GM19395 (cell line): Measurements from ENCODE around the gene CPVL.

ENCODE experiments used
- ATAC-seq: cut with Tn5 transposase; IDR thresholded peaks from one replicate; pipeline ENCODE4 v1.9.1; 2021; ENCODE audit warnings: mild to moderate bottlenecking, moderate library complexity; ENCODE audit not compliant: unreplicated experiment

The CPVL gene

DNA sequence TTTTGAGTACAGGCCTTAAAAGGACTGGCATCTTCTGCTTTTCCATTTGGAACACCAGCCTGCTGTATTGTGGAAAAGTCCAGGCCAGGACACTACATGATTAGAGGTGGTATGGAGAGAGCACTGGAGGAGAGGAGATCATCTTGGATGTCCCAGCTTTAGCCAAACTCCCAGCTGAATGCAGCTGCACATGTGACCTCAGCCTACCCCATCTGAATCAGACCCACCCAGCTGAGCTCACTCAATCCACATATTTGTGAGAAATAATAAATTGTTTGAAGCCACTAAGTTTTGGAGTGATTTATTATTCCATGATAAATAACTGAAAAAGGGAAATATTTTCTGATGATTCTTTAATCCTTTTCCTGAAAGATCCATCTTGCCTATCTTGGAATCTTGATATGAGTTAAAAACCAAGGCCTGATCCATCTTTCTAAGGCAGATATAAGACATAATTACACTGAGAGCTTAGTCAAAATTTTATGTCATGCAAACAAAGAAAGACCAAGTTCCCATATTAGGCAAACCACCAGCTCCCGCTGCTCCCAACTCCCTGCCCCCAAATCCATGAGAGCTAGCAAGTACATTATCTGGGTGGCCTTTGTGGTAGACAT lies 133.1 kb downstream of the CPVL start:
- no peak for ATAC-seq

DNA sequence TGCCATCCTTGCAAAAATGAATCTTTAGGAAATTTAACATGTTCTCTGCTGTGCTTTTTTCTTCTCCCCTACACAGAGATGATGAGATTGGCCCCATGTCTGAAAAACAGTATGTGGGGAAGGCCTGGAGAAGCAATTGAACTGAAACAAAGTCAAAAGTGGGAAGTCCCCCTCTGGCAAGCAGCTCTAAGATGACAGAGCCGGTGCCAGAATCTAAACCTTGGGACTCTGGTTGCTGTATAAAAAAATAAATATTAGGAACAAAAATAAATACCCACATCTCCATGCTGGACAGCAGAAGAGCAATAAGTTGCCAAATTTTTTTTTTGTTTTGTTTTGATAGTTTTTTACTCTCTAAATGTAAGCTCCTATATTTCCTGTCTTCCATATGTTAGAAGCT lies 136.4 kb downstream of the CPVL start:
- ATAC-seq: no peak

DNA sequence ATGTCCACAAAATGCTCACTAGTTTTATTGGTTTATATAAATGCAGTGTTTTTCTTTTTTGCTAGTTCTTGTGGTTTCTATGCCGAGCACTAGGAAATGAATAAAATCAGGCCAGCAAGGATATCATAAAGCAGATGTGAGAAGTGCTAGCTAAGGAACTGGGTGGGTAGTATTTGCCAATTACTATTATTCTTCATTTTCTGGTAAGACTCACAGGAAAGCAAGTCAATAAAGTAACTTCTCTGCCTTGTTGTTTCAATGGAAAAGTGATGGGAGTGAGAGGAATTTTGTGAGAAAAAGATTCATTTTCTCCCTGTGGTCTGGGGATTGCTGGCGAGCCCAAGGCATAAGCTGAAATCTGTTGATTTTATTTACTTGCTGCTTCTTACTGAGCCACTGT lies 137.7 kb downstream of the CPVL start:
- no peak for ATAC-seq

DNA sequence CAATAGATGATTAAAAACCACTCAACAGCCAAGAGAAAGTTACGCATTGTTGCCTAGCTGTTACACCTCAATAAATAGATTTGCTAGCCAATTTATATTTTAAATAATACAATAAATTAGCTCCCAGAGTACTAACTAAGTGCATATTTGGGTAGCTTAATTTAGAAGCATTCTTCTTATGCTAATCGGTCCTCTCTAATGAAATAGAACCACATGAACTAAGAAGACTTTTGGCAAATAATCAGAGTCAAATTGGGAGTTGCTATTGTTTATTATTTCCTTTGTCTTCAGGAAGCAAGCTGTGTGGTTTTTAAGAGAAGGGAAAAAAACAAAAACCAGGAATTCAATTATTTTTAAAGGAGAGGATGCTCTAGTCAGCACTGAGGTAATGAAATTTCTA lies 139.2 kb downstream of the CPVL start:
- no peak for ATAC-seq

DNA sequence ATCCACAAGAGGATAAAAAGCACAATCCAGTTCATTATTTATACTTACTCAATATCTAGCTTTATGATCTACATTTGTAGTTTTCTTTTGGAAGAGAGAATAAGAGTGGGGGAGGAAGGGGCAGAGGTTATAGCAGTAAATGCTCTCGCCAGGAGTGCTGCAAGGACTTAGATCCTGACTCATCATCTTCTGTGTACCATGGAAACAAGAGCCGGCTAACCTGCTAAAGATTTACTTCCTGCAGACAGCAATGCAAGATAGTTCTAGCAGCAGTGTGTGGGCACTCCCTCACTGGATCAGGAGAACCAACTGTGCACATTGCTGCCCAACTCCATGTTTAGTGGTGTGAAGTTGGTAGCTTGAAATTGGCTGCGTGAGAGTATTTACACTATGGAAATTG lies 140.5 kb downstream of the CPVL start:
- no peak for ATAC-seq

DNA sequence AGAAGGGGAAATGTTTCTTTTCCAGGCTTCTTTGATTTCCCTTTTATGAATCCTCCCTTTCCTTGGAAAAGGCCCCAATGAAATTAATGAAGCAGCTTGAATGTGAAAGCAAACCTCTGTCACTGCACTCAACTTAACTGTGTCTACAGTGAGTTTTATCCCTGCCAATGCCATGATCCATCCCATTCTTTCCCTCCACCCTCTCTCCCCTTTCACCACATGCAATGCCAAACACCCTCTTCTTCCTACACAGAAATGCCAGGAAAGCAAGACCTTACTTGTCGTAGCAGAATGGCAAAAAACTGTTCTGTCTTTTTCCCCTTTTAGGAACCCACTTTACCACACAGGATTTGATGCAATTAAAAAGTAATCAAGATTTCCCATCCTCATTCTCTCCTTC lies 140.9 kb downstream of the CPVL start:
- ATAC-seq: no peak

DNA sequence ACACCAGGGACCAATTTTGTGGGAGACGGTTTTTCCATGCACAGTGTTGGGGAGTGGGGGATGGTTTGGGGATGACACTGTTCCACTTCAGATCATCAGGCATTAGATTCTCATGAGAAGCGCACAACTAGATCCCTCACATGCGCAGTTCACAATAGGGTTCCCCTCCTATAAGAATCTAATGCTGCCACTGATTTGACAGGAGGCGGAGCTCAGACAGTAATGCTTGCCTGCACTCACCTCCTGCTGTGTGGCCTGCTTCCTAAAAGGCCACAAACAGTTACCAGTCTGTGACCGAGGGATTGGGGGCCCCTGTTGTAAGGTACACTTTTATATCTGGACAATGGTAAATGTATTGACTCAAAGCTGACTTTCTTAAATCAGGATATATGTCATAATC lies 142.6 kb downstream of the CPVL start:
- no peak for ATAC-seq

DNA sequence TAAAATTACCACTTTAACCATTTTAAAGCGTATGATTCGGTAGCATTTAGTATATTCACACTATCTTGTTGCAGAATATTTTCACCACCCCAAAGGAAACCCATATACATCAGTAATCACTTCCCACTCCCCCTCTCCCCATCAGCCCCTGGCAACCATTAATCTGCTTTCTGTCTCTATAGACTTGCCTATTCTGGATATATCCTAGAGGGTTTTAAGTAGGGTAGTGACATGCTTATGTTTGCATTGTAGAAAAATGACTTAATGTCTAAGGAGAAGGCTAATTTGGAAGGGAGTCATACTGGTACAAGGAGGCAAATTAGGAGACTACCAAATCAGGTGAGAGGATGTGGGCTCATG lies 145.6 kb downstream of the CPVL start:
- no peak for ATAC-seq

DNA sequence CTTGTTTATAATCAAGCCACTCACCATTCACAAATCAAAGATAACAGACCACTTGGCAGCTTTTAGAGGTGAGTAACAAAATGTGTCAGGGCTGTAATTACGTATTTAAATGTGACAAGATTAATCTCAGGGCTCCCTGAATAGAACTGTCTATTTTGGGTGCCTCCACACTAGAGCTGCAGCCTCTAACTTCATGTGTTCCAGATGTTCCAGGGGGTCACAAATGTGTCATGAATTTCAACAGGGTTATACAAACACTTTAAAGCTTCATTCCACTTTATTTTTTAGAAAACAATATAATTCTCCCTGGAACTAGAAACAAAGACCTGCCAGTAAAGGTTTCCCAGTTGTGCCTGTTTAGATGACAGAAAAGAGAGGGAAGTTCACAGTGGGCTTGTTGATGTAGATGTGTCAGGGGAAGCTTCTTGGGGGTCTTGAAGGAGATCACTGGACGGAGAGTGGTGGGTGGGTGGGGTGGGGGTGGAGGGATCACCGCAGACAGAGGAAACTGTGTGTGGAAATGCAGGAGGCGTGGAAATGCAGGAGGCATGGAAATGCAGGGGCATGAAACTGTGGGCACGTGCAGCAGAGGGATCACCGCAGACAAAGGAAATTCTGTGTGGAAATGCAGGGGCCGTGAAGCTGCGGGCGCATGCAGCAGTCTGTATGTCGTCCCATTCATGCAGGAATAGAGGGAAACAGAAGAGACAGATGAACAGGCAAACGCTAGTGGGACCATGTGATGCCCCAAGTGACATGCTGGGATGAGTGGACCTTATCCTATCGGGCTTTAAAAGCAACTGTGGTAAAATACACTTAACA lies 146.2 kb downstream of the CPVL start:
- ATAC-seq: no peak

DNA sequence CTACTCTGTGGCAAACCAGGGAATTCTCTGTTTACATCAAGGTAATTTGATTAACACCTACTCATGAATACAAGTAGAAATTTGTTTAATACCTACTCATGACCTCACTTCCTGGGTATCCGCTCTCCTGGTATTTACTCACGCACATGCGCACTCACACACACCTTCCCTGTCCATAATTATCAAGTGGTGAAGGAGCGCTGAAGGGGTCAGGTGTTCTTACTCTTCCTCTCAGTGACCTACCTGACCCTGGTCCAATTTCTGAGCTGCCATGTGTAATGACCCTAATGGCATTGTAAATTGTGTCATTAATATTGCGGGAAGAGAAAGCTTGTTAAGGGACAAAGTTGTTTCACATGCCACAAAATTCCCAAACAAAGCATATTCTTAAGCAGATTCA lies 146.9 kb downstream of the CPVL start:
- ATAC-seq: no peak

DNA sequence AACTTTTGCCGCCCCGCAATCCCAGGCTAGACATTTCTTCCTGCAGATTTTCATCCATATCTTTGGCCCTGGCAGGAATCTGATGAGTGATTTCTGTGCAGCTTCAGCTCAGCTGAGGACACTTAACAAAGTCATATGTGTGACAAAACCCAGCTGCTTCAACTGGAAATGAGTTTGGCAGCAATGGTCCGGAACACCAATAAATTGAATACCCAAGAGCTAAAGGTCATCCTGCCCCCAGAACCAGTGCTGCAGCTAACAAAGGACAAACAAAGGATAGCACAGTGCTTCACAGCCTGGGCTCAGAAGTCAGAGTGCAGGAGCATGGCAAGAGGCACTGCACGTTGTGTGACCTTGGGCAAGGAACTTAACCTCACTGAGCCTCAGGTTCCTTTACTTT lies 148.2 kb downstream of the CPVL start:
- ATAC-seq: no peak

DNA sequence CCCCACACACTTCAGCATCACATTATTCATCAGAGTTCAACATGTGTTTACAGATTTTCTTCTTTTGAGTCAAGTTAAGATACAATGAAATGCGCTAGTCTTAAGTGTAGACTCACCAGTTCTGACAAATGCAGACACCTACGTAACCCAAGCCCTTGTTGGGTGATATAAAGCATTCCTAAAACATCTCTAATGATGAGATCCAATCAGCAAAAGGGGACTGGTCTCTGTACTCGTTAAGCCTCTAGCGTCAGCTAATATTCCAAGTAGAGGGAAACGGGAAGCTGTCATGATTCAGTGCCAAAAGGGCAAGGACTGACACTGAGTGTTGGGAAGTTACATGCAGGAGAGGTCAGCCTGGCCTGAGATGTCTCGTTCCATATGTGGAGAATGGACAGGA lies 149.5 kb downstream of the CPVL start:
- no peak for ATAC-seq

DNA sequence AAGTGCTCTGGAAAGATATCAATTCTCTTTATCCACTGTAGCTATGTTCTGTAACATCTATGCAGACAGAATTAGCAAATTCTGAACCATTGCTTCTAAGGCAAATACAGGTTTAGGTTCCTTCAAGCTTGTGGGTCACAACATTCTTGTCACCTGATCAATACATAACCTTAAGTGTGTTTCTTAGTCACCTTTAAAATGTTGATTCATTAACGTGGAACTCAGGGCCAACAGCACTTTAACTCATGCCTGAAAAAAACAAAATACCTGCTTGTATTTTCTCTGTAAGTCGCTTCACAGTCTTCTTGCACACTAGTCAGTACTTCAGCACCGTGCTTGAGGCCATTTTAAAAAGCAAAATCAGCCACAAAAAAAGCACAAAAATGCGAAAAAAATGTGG lies 153.0 kb downstream of the CPVL start:
- no peak for ATAC-seq

DNA sequence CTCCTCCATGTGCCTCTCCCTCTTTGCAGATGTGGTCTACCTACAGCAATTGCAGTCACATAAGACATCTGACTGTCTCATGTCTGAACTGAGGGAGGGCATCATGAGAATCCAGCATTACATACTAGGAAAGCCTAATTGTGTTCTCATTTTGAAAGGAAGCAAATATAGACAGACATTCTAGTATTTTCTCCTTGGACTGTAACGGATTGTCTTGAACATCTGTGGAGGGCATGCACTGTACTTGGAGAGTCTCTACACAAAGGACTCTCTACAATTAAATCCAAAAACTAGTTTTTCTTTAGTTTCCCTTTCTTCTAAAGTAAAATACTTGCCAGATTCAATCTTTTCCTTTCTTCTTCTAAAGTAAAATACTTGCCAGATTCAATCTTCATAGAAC lies 153.5 kb downstream of the CPVL start:
- ATAC-seq: no peak

DNA sequence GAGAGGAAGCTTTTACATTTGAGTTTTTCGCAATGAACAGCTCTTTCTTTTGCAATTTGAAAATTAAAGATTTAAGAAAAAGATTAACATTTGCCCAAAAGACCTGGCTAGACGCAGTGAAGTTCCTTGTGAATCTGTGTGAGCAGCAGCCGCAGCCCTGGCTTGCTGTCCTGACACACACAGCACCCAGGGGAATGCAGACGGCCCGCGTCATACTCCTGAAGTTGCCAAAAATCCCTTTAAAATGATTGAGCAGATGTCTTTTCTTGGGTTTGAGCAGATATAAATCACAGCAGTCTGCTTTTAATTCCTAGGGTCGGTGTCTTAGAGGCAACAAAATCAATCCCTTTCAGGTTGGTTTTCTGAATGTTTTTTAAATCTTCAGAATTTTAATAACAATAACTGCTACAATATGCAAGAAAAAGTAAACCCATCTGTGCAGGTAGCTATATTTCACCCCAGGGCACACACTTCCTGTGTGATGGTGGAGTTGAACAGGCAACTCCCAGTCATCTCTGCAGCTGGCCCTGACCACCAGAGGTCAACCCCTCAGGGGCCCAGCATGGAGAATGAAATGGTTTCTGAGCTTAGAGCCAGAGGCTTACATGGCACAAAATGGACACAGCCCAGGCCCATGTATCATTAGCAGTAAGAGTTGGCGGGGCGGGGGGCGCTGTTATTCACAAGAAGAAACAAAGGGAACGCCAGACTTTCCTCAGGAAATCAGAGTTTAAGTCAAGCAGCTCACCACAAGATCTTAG lies 156.0 kb downstream of the CPVL start:
- ATAC-seq: no peak

DNA sequence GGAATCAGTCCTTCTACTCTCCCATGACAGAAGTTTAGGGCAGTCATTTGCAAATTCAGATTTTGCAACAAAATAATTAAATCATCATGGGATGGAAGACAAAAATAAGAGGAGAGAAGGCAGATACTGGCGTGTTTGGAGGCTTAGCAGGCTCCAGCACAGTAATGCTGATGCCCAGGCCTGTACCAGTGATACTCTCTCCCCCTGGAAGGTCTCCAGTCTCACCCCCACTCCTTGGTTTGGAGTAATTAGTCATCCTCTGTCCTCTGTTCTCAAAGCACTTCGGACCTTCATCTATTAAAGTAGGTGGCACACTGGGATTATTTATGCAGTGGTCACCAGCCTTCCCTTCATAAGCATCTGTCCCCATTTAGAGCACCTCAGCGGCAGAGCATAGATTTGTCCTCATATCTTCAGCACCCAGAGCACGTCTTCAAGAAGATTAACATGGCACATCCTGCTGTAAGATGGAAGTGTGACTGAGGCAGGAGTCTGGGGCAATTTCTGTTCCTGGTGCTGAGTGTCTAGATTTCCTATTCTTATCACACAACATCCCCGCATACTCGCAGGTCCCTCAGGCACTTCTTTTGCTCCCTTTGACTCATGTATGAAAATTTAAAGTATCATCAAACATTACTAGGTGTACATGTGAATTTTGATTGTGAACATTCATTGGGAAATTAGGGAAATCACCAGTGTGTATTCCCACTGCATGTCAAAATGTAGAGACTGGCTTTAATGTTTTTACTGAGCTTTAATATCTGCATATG lies 156.9 kb downstream of the CPVL start:
- no peak for ATAC-seq

DNA sequence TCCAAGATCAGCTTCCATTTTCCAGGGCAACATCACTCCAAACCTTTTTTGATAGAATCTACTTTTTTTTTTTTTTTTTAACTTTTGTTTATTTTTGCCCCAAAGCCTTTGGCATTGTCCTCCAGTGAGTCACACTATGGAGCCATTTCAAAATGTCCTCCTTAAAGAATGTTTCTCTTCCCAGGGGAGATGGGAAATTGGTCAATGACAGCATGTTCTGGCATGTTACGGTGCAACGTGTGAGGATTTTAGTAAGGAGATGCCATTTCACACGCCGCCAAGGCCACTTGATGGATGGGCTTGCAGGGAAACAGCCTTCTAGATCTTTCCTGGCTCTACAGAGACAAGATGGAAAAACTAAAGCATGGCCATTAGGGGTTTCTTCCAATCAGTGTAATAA lies 157.5 kb downstream of the CPVL start:
- no peak for ATAC-seq

DNA sequence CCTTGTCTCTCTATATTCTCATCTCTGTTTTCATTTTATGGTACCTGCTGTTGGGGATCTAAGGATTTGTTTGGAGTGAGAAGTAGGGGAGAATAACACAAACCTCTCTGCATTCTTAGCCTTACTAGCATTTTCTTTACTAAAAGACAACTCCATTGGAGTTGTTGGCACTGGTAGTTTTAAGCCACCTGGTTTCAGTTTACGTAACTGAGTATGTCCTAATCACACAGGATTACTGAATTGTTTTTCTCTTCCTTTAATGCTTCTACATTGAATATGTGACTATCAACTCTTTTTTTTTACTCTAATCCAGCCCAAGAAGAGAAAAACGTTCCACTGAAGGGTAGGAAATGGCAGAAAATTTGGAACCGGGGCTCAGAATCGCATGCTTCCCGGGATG lies 158.2 kb downstream of the CPVL start:
- no peak for ATAC-seq

DNA sequence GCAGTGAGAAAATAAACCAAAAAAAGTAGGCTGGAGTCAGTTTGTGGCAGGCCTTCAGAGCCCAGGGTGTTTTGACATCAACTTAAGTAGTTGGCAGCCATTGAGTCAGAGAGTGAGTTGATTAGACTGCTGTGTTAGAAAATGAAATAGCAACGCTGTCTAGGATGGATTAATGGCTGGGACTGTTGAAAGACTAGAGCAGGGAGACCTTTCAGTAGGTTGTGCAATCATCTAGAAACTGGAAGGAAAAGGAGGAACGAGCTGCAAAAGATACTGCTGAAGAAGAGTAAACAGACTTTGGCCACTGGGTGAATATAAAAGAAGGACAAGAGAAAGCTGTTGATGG lies 159.6 kb downstream of the CPVL start:
- ATAC-seq: no peak

DNA sequence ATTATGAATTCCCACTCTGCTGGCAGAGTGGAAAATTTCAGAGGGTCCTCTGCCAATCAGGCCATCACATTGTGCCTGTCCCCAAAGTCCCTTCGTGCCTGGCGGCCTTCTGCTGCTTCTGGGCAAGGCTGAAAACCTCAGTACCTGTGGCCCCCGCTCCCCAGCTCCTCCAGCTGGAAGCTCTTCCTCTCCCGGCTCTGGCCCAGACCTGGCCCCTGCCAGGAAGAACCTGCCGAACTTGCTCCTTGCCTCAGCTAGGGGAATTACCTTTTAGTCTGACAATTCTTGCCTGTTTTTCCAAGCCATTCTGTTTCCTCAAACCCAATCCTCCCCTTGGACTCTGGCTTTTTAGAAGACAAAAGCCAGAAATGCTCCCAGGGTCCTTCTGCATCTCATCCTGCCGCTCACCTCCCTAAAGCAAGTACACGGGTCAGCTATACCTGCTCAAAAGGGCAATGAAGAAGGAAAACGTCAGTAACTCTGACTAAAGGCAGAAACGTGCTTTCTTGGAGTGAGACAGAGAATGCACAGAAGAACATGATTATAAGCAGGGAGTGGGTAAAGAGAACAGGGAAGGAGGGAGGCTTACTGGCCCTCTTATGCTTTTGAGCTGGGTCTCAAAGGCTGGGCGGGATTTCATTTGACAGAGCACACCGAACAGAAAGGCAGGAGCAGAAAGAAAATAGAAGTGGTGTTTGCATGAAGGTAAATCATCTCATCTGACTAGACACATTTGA lies 160.1 kb downstream of the CPVL start:
- ATAC-seq: no peak

DNA sequence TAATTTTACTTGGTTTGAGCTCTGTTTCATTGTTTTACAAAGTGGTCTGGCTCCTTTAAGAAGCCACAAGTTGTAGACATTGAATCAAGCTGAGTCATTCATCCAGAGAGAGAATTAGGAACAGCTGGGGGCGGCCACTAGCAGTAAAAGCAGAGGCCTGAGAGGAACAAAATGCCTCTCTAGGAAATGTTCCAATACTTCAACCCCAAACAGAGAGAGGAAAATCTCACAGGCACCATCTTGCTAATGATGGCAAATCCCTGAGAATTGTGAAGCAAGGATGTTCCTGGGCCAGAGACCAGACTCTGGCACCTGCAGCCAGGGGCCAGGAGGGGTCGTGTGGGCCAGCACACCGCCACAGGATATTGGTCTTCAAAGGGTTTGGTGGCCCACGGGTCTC lies 161.7 kb downstream of the CPVL start:
- no peak for ATAC-seq
